ENCODE measurements around the gene LEPROT. TPM values are rescaled to one million over a fixed set of nuclear protein-coding genes. Genes with fewer than 3 reads are reported as not detected.

The LEPROT gene
- total RNA-seq, 1 experiment from 2014 or later = 18.4 TPM

GRCh38 chr1:65440915-65441314 is 20.4 kb downstream of the LEPROT start:
- ATAC-seq (no peak), DNase-seq (no peak)
- no peaks in the 10 kb centered on the region for H3F3A ChIP-seq (ENCODE audit: low read length, unreplicated experiment)
- CTCF ChIA-PET = no interaction called here
- POLR2A ChIA-PET (ENCODE audit: unreplicated experiment) = interaction anchor here (0.7 kb wide), 1 partner anchor 9 kb away, joined by 3 read pairs; no protein-coding TSS in a partner anchor
- H3K79me2 ChIP-seq (ENCODE audit: low read length) = no peaks in the 10 kb centered on the region
- no peak overlapping the region for H3K4me3 ChIP-seq (ENCODE audit: low read length)
- intact Hi-C loops (cut with micrococcal nuclease) = no loop called here
- no peak overlapping the region for H3K27ac ChIP-seq (ENCODE audit: low read length)
- H4K20me1 ChIP-seq (ENCODE audit: low read length) = no peaks in the 10 kb centered on the region
- no peak overlapping the region for H2AFZ ChIP-seq (ENCODE audit: low read length)
- H3K27me3 ChIP-seq (ENCODE audit: low read length) = peaks cover 5% of the 10 kb centered on the region; the same call in 1 of the 2 replicates
- no peaks in the 10 kb centered on the region for H3K9me2 ChIP-seq (replicated peaks; ENCODE audit: low read length)
- TF ChIP-seq EZH2phosphoT487 (IDR thresholded peaks at IDR 0.05; ENCODE audit: borderline replicate concordance, low read length) (no peak), EZH2 (IDR thresholded peaks at IDR 0.05; ENCODE audit: low read length, unreplicated experiment) (no peak)
- TF ChIP-seq, protein P1, sequence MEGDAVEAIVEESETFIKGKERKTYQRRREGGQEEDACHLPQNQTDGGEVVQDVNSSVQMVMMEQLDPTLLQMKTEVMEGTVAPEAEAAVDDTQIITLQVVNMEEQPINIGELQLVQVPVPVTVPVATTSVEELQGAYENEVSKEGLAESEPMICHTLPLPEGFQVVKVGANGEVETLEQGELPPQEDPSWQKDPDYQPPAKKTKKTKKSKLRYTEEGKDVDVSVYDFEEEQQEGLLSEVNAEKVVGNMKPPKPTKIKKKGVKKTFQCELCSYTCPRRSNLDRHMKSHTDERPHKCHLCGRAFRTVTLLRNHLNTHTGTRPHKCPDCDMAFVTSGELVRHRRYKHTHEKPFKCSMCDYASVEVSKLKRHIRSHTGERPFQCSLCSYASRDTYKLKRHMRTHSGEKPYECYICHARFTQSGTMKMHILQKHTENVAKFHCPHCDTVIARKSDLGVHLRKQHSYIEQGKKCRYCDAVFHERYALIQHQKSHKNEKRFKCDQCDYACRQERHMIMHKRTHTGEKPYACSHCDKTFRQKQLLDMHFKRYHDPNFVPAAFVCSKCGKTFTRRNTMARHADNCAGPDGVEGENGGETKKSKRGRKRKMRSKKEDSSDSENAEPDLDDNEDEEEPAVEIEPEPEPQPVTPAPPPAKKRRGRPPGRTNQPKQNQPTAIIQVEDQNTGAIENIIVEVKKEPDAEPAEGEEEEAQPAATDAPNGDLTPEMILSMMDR (conservative IDR thresholded peaks at IDR 0.05; ENCODE audit: low read depth, low read length) = no peak
- no peak overlapping the region for H3K4me2 ChIP-seq (ENCODE audit: low read length)
- no TSS peak for BruUV-seq (replicated peaks)
- no peaks in the 10 kb centered on the region for H3K36me3 ChIP-seq (ENCODE audit: low read depth, low read length)
- no peaks in the 10 kb centered on the region for H3K9me3 ChIP-seq (ENCODE audit: low read length)
- no peaks in the 10 kb centered on the region for H3K4me1 ChIP-seq (ENCODE audit: insufficient read depth, low read length)
- H3K9ac ChIP-seq (ENCODE audit: low read length) = no peak overlapping the region

DNA sequence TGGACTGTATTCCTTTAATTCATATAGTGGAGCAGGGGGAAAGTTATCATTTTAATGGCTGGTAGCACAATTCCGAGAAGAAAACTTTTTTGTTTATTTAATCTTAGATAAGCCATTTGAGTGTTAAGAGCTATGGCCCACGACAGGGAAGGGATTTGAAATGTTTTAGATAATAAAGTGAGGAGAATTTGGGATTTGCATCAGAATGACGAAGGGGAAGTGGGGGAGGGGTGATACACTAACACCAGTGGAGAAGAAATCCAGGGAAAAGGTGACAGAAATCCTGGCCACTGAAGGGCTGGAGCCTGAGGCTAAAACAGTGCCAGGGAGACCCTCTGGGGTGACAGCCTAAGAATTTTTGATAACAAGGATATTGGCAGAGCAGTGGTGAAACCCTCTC is 21.0 kb downstream of the LEPROT start:
- no peaks in the 10 kb centered on the region for H3K36me3 ChIP-seq (ENCODE audit: low read depth, low read length)
- H3F3A ChIP-seq (ENCODE audit: low read length, unreplicated experiment) = no peaks in the 10 kb centered on the region
- no peaks in the 10 kb centered on the region for H3K9me2 ChIP-seq (replicated peaks; ENCODE audit: low read length)
- H4K20me1 ChIP-seq (ENCODE audit: low read length) = no peaks in the 10 kb centered on the region
- ChIA-PET POLR2A (ENCODE audit: unreplicated experiment) (interaction anchor here (0.7 kb wide), 1 partner anchor 10 kb away, joined by 3 read pairs; no protein-coding TSS in a partner anchor), CTCF (no interaction called here)
- intact Hi-C loops (cut with micrococcal nuclease) = no loop called here
- no peak overlapping the region for H3K4me2 ChIP-seq (ENCODE audit: low read length)
- no peak for DNase-seq
- peaks cover 5% of the 10 kb centered on the region; the same call in 1 of the 2 replicates for H3K27me3 ChIP-seq (ENCODE audit: low read length)
- no peak for ATAC-seq
- no peak overlapping the region for H3K9ac ChIP-seq (ENCODE audit: low read length)
- TF ChIP-seq, protein P1 (conservative IDR thresholded peaks at IDR 0.05; ENCODE audit: low read depth, low read length) = no peak
- no peak for TF ChIP-seq EZH2phosphoT487 (IDR thresholded peaks at IDR 0.05; ENCODE audit: borderline replicate concordance, low read length)
- no peak for TF ChIP-seq EZH2 (IDR thresholded peaks at IDR 0.05; ENCODE audit: low read length, unreplicated experiment)
- no peaks in the 10 kb centered on the region for H3K79me2 ChIP-seq (ENCODE audit: low read length)
- H3K4me3 ChIP-seq (ENCODE audit: low read length) = no peak overlapping the region
- no peak overlapping the region for H3K27ac ChIP-seq (ENCODE audit: low read length)
- H3K4me1 ChIP-seq (ENCODE audit: insufficient read depth, low read length) = no peaks in the 10 kb centered on the region
- H2AFZ ChIP-seq (ENCODE audit: low read length) = no peak overlapping the region
- H3K9me3 ChIP-seq (ENCODE audit: low read length) = no peaks in the 10 kb centered on the region
- no TSS peak for BruUV-seq (replicated peaks)

DNA sequence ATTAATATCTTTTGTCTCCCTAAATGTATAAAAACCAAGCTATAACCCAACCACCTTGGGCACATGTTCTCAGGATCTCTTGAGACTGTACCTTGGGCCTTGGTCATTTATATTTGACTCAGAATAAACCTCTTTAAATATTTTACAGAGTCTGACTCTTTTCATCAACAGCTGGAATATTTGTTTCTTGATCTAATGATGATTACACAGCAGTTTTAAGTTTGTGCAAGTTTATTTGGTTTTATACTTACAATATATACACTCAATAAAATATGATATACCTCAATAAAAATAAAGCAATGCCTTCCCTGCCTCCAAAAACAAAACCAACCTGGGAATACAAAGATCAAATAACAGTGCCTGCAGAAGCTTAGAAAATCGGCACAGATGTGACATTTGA is 22.0 kb downstream of the LEPROT start:
- H3K79me2 ChIP-seq (ENCODE audit: low read length) = no peaks in the 10 kb centered on the region
- ChIA-PET CTCF (no interaction called here), POLR2A (ENCODE audit: unreplicated experiment) (no interaction called here)
- no peak overlapping the region for H3K4me3 ChIP-seq (ENCODE audit: low read length)
- H3K27ac ChIP-seq (ENCODE audit: low read length) = no peak overlapping the region
- intact Hi-C loops (cut with micrococcal nuclease) = no loop called here
- no peak overlapping the region for H3K9ac ChIP-seq (ENCODE audit: low read length)
- H4K20me1 ChIP-seq (ENCODE audit: low read length) = no peaks in the 10 kb centered on the region
- no peaks in the 10 kb centered on the region for H3K36me3 ChIP-seq (ENCODE audit: low read depth, low read length)
- no peaks in the 10 kb centered on the region for H3K9me3 ChIP-seq (ENCODE audit: low read length)
- no peak overlapping the region for H3K4me2 ChIP-seq (ENCODE audit: low read length)
- no peaks in the 10 kb centered on the region for H3F3A ChIP-seq (ENCODE audit: low read length, unreplicated experiment)
- no peaks in the 10 kb centered on the region for H3K4me1 ChIP-seq (ENCODE audit: insufficient read depth, low read length)
- no peak for ATAC-seq
- TF ChIP-seq, protein P1 (conservative IDR thresholded peaks at IDR 0.05; ENCODE audit: low read depth, low read length) = no peak
- no peak for TF ChIP-seq EZH2phosphoT487 (IDR thresholded peaks at IDR 0.05; ENCODE audit: borderline replicate concordance, low read length)
- TF ChIP-seq EZH2 (IDR thresholded peaks at IDR 0.05; ENCODE audit: low read length, unreplicated experiment) = no peak
- no peak for DNase-seq
- H3K9me2 ChIP-seq (replicated peaks; ENCODE audit: low read length) = no peaks in the 10 kb centered on the region
- H3K27me3 ChIP-seq (ENCODE audit: low read length) = peaks cover 5% of the 10 kb centered on the region; the same call in 1 of the 2 replicates
- no peak overlapping the region for H2AFZ ChIP-seq (ENCODE audit: low read length)
- BruUV-seq (replicated peaks) = no TSS peak

Data from PC-3 (cell line).